SH-SY5Y (cell line): ENCODE results near the gene NTSR1.

Source experiments
- GATA2 ChIP-seq: IDR thresholded peaks from 2 replicates; pipeline ENCODE4 v1.6.1; 2011; ENCODE audit warnings: mild to moderate bottlenecking, low read depth, low read length
- GATA3 ChIP-seq: IDR thresholded peaks from 2 replicates; pipeline ENCODE4 v1.6.1; 2011; ENCODE audit warnings: low read depth, mild to moderate bottlenecking, low read length, moderate library complexity

- no peak for TF ChIP-seq GATA3
- no peak for TF ChIP-seq GATA2
Observed at GRCh38 chr20:62740286-62741141, 31.9 kb downstream of the NTSR1 start.
